ENCODE data around the gene BBS9.

BBS9 gene

GRCh38 chr7:33392148-33392547 is 262.8 kb downstream of the BBS9 start:
- no peak for DNase-seq

- no peak for DNase-seq
These were observed 264.4 kb downstream of the BBS9 start for GRCh38 chr7:33393770-33394169.

GRCh38 chr7:33395340-33395739 is 266.0 kb downstream of the BBS9 start:
- no peak for DNase-seq

GRCh38 chr7:33399528-33400213 is 270.3 kb downstream of the BBS9 start:
- DNase-seq: no peak

GRCh38 chr7:33400214-33400538 is 270.8 kb downstream of the BBS9 start:
- DNase-seq: no peak

GRCh38 chr7:33410266-33410665 is 280.9 kb downstream of the BBS9 start:
- DNase-seq: no peak

GRCh38 chr7:33411020-33411419 is 281.7 kb downstream of the BBS9 start:
- DNase-seq: no peak

GRCh38 chr7:33412331-33412730 is 283.0 kb downstream of the BBS9 start:
- no peak for DNase-seq

GRCh38 chr7:33418251-33418701 is 288.9 kb downstream of the BBS9 start:
- no peak for DNase-seq

- no peak for DNase-seq
These were observed 291.1 kb downstream of the BBS9 start for GRCh38 chr7:33420311-33420940.

- no peak for DNase-seq
These were observed 292.1 kb downstream of the BBS9 start for GRCh38 chr7:33421429-33421828.

- no peak for DNase-seq
These were observed 292.8 kb downstream of the BBS9 start for GRCh38 chr7:33422141-33422540.

- DNase-seq: no peak
These were observed 293.7 kb downstream of the BBS9 start for GRCh38 chr7:33422825-33423645.

- DNase-seq: no peak
These were observed 294.3 kb downstream of the BBS9 start for GRCh38 chr7:33423646-33424020.

- DNase-seq: no peak
These were observed 296.0 kb downstream of the BBS9 start for GRCh38 chr7:33425395-33425794.

GRCh38 chr7:33425929-33426678 is 296.7 kb downstream of the BBS9 start:
- no peak for DNase-seq

GRCh38 chr7:33428415-33428814 is 299.1 kb downstream of the BBS9 start:
- DNase-seq: no peak

GRCh38 chr7:33431543-33431942 is 302.2 kb downstream of the BBS9 start:
- no peak for DNase-seq

GRCh38 chr7:33432821-33433220 is 303.5 kb downstream of the BBS9 start:
- DNase-seq: no peak

GRCh38 chr7:33433357-33433756 is 304.0 kb downstream of the BBS9 start:
- DNase-seq: no peak

- no peak for DNase-seq
These were observed 315.1 kb downstream of the BBS9 start for GRCh38 chr7:33444511-33444910.

- DNase-seq: no peak
These were observed 317.2 kb downstream of the BBS9 start for GRCh38 chr7:33446551-33446950.

GRCh38 chr7:33448035-33448434 is 318.7 kb downstream of the BBS9 start:
- peak; percentile 45 for DNase-seq

Measured in right hindlimb (tissue), 1 donor.